Endothelial cell of umbilical vein (primary cell): ENCODE data around the gene GGTLC1. TPM values are rescaled to one million over a fixed set of nuclear protein-coding genes. Genes with fewer than 3 reads are reported as not detected.

Source experiments
- BruUV-seq: library from RNA; stranded (reverse); fragments of 400-500 nt; replicated peaks from 2 replicates; lab custom pipeline; 2021; lab: Mats Ljungman, UMichigan
- CTCF ChIA-PET: fragments of 300-600, 350-600 bp; sonication (Branson Sonifier 250); formaldehyde crosslinking; loops from one replicate; lab custom pipeline; 2021; ENCODE audit warnings: antibody characterized with exemption, inconsistent platforms; lab: Charles Lee
- POLR2A ChIA-PET: fragments of 300-600, 350-600 bp; sonication (Branson Sonifier 250); formaldehyde crosslinking; loops from one replicate; lab custom pipeline; 2021; ENCODE audit warnings: antibody characterized with exemption, inconsistent platforms; lab: Charles Lee
- DNase-seq: peaks from one replicate; pipeline ENCODE4 v3.0.0-alpha.2; 2011; ENCODE audit warnings: low read depth, low spot score
- FAIRE-seq: peaks from 2 replicates; lab custom pipeline; 2011; peaks lifted over from hg19 to GRCh38; lab: Jason Lieb, UNC
- H2AFZ ChIP-seq: 2 replicates; pipeline ENCODE4 v1.6.0; 2012; ENCODE audit warnings: low read depth, low read length, control low read depth, inconsistent platforms
- H3K27ac ChIP-seq: 2 replicates; pipeline ENCODE4 v1.5.1; 2011; ENCODE audit warnings: low read depth, mild to moderate bottlenecking, control low read depth, low read length, moderate library complexity; ENCODE audit not compliant: insufficient read depth
- H3K27me3 ChIP-seq, 2 experiments: 2 replicates each; pipeline versions ENCODE4 v1.6.0 to v1.6.1; 2011; ENCODE audit warnings: low read length in 2 of 2, mixed read lengths in 1 of 2; ENCODE audit not compliant: control insufficient read depth in 2 of 2, insufficient read depth in 2 of 2
- H3K36me3 ChIP-seq, 2 experiments: 2 replicates in 1 of 2; 3 replicates in 1 of 2; pipeline ENCODE4 v1.5.1; 2011; ENCODE audit warnings: low read length in 2 of 2, mild to moderate bottlenecking in 1 of 2, moderate library complexity in 1 of 2; ENCODE audit not compliant: control insufficient read depth in 2 of 2, insufficient read depth in 2 of 2; ENCODE audit errors: extremely low read depth in 1 of 2
- H3K4me1 ChIP-seq: 3 replicates; pipeline ENCODE4 v1.5.1; 2011; ENCODE audit warnings: mild to moderate bottlenecking, low read length; ENCODE audit not compliant: control insufficient read depth, insufficient read depth; ENCODE audit errors: extremely low read depth
- H3K4me2 ChIP-seq: 2 replicates; pipeline ENCODE4 v1.6.1; 2011; ENCODE audit warnings: low read length, control low read depth, mixed read lengths; ENCODE audit not compliant: insufficient read depth
- H3K4me3 ChIP-seq, 3 experiments: fragments of 200-600 bp in 1 of 3; sonication (generic), shearing (Covaris generic) in 1 of 3; replicated peaks in 1 of 3; 2 replicates each; pipeline ENCODE4 v1.5.1; 2011 to 2016; ENCODE audit warnings: control low read depth in 3 of 3, low read length in 3 of 3, mild to moderate bottlenecking in 2 of 3, inconsistent platforms in 1 of 3, low read depth in 1 of 3, moderate library complexity in 1 of 3; ENCODE audit not compliant: insufficient read depth in 1 of 3
- H3K79me2 ChIP-seq: 2 replicates; pipeline ENCODE4 v1.6.0; 2012; ENCODE audit warnings: low read length, inconsistent platforms; ENCODE audit not compliant: control insufficient read depth, insufficient read depth
- H3K9ac ChIP-seq: replicated peaks from 2 replicates; pipeline ENCODE3; 2011; ENCODE audit warnings: low read length, control low read depth; ENCODE audit not compliant: insufficient read depth; ENCODE audit errors: extremely low read depth
- H3K9me1 ChIP-seq: replicated peaks from 3 replicates; pipeline ENCODE4 v1.6.0; 2011; ENCODE audit warnings: mild to moderate bottlenecking, low read length; ENCODE audit not compliant: control insufficient read depth, insufficient read depth; ENCODE audit errors: extremely low read depth
- H3K9me3 ChIP-seq: replicated peaks from 2 replicates; pipeline ENCODE4 v1.5.1; 2012; ENCODE audit warnings: low read length, inconsistent platforms; ENCODE audit not compliant: control insufficient read depth, insufficient read depth
- H4K20me1 ChIP-seq: replicated peaks from 2 replicates; pipeline ENCODE3; 2011; ENCODE audit warnings: mild to moderate bottlenecking, low read length; ENCODE audit not compliant: control insufficient read depth, insufficient read depth; ENCODE audit errors: extremely low read depth
- EZH2 ChIP-seq: IDR thresholded peaks from 2 replicates; pipeline ENCODE4 v1.6.1; 2012; ENCODE audit warnings: borderline replicate concordance, low read depth, mild to moderate bottlenecking, moderate library complexity, low read length, inconsistent platforms; ENCODE audit not compliant: severe bottlenecking
- FOS ChIP-seq: IDR thresholded peaks from 2 replicates; pipeline ENCODE4 v1.6.1; 2011; ENCODE audit warnings: mild to moderate bottlenecking, low read length, moderate library complexity, borderline replicate concordance; ENCODE audit not compliant: insufficient read depth
- GATA2 ChIP-seq: IDR thresholded peaks from 2 replicates; pipeline ENCODE4 v1.7.0; 2011; ENCODE audit warnings: low read depth, mild to moderate bottlenecking, moderate library complexity, mixed read lengths, low read length; ENCODE audit not compliant: insufficient read length, insufficient read depth
- JUN ChIP-seq: IDR thresholded peaks from 2 replicates; pipeline ENCODE4 v1.6.1; 2011; ENCODE audit warnings: borderline replicate concordance, low read depth; ENCODE audit not compliant: insufficient read length, insufficient read depth
- POLR2A ChIP-seq: IDR thresholded peaks from 2 replicates; pipeline ENCODE4 v1.6.1; 2012; ENCODE audit warnings: low read depth, mild to moderate bottlenecking, control low read depth, low read length
- POLR2AphosphoS5 ChIP-seq: IDR thresholded peaks from 2 replicates; pipeline ENCODE4 v1.6.1; 2012; ENCODE audit warnings: low read depth, mild to moderate bottlenecking, control low read depth, low read length, moderate library complexity; ENCODE audit not compliant: insufficient read depth
- dilution Hi-C: fragments of 300-500 bp; cut with MboI; formaldehyde crosslinking; loops from one replicate; pipeline ENCODE4 v1.15.0; 2019; ENCODE audit warnings: low sequenced_read_pairs; ENCODE audit not compliant: extremely low pct_ligation_motif_present
- intact Hi-C: fragments of 100-400 bp; cut with micrococcal nuclease; formaldehyde crosslinking; loops from one replicate; pipeline ENCODE4 v1.10.0; 2022
- polyA plus RNA-seq, 4 experiments: library from polyadenylated mRNA; depleted of rRNA in 3 of 4; stranded (reverse) in 3 of 4; unstranded in 1 of 4; fragments of >200 nt; gene quantifications; 2 replicates each; pipeline versions ENCODE4 v1.2.1 to v1.2.3, GENCODE V29; 2011 to 2012; ENCODE audit warnings: missing spikeins in 1 of 4
- total RNA-seq: library from RNA; stranded (reverse); gene quantifications from 2 replicates; pipeline ENCODE4 v1.2.3, GENCODE V29; 2021
- TF ChIP-seq, protein P1 (sequence below), 2 donors: IDR thresholded peaks; 1 replicate in 1 of 2; 2 replicates in 1 of 2; pipeline ENCODE4 v1.5.1; 2011; ENCODE audit warnings: low read length in 2 of 2, mild to moderate bottlenecking in 2 of 2, moderate library complexity in 2 of 2, control low read depth in 1 of 2, inconsistent platforms in 1 of 2, low read depth in 1 of 2; ENCODE audit not compliant: insufficient read depth in 1 of 2; ENCODE audit errors: extremely low read depth in 1 of 2
- TF ChIP-seq, protein P2 (sequence below): IDR thresholded peaks from 2 replicates; pipeline ENCODE4 v1.6.1; 2011; ENCODE audit not compliant: insufficient read depth, insufficient read length

GGTLC1 gene
- total and polyA plus RNA-seq, 2 donors (not counting 3 experiments of a cell fraction or from before 2014, with no cell fraction given): not detected

DNA sequence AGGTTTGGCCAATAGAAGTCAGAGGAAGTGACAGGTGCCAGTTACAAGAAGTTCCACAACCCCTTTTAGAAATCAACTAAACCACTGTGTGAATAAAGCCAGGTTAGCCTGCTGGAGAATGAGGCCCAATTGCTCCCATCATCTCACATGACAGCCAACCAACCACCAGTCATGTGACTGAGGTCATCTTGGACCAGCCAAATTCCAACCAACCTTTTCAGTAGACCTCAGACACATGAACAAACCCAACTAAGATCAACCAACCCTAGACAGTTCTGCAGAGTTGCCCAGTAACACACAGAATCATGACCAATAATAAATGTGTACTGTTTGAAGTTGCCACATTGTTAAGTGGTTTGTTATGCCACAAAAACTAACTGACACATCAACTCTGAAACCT lies 44.6 kb upstream of the GGTLC1 start:
- H3K27ac ChIP-seq: no peak overlapping the region
- DNase-seq: no peak
- no peaks in the 10 kb centered on the region for H4K20me1 ChIP-seq
- no peak overlapping the region for H2AFZ ChIP-seq
- FAIRE-seq: no peak
- H3K4me2 ChIP-seq: no peak overlapping the region
- H3K9me3 ChIP-seq: no peaks in the 10 kb centered on the region
- H3K36me3 ChIP-seq: no peaks in the 10 kb centered on the region
- no TSS peak for BruUV-seq
- TF ChIP-seq EZH2 (no peak), FOS (no peak), POLR2A (no peak), JUN (no peak)
- ChIA-PET POLR2A (no interaction called here), CTCF (no interaction called here)
- no peaks in the 10 kb centered on the region for H3K79me2 ChIP-seq
- no peaks in the 10 kb centered on the region for H3K4me1 ChIP-seq
- intact Hi-C loops (no loop called here), dilution Hi-C loops (no loop called here)
- H3K9ac ChIP-seq: no peak overlapping the region
- no peak overlapping the region for H3K4me3 ChIP-seq
- H3K27me3 ChIP-seq: no peaks in the 10 kb centered on the region
- H3K9me1 ChIP-seq: no peaks in the 10 kb centered on the region

DNA sequence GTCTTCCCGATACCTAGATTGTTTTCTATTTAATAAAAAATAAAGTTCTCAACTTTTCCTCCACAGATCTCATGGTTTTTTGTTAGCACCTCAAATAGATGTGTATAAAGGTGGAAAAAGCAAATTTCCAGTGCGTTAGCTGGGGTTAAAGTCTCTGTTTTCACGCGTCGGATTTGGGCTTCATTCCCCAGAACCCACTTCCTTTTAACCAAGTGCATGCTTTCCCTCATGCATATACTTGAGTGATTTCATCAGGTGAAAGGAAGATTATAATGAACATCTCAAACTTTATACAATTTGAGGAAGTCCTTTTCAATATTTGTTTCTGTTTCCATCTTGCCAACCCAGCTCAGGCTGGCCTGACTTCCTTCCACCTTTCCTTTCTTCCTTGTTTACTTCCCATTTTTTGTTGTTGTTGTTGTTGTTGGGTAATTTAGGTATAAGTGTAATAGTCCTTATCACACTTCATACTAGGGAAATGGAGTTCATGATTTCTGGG lies 43.9 kb upstream of the GGTLC1 start:
- dilution Hi-C loops (no loop called here), intact Hi-C loops (no loop called here)
- no peak overlapping the region for H3K4me2 ChIP-seq
- DNase-seq (no peak), FAIRE-seq (no peak)
- H3K27me3 ChIP-seq: no peaks in the 10 kb centered on the region
- no peaks in the 10 kb centered on the region for H3K79me2 ChIP-seq
- H3K9me1 ChIP-seq: no peaks in the 10 kb centered on the region
- BruUV-seq: no TSS peak
- H3K4me3 ChIP-seq: no peak overlapping the region
- no peak overlapping the region for H3K9ac ChIP-seq
- no peak overlapping the region for H2AFZ ChIP-seq
- TF ChIP-seq EZH2 (no peak), GATA2 (no peak), POLR2AphosphoS5 (no peak)
- TF ChIP-seq, protein P1, sequence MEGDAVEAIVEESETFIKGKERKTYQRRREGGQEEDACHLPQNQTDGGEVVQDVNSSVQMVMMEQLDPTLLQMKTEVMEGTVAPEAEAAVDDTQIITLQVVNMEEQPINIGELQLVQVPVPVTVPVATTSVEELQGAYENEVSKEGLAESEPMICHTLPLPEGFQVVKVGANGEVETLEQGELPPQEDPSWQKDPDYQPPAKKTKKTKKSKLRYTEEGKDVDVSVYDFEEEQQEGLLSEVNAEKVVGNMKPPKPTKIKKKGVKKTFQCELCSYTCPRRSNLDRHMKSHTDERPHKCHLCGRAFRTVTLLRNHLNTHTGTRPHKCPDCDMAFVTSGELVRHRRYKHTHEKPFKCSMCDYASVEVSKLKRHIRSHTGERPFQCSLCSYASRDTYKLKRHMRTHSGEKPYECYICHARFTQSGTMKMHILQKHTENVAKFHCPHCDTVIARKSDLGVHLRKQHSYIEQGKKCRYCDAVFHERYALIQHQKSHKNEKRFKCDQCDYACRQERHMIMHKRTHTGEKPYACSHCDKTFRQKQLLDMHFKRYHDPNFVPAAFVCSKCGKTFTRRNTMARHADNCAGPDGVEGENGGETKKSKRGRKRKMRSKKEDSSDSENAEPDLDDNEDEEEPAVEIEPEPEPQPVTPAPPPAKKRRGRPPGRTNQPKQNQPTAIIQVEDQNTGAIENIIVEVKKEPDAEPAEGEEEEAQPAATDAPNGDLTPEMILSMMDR (IDR thresholded peaks at IDR 0.05; ENCODE audit: extremely low read depth in 1 of 2, insufficient read depth in 1 of 2, low read depth in 1 of 2, low read length in 2 of 2): no peak
- TF ChIP-seq, protein P2, sequence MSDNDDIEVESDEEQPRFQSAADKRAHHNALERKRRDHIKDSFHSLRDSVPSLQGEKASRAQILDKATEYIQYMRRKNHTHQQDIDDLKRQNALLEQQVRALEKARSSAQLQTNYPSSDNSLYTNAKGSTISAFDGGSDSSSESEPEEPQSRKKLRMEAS: no peak
- H3K4me1 ChIP-seq: peaks cover 3% of the 10 kb centered on the region
- ChIA-PET POLR2A (no interaction called here), CTCF (interaction anchor here (1.2 kb wide), 1 partner anchor 11 kb away, joined by 3 read pairs; no protein-coding TSS in a partner anchor)
- H3K27ac ChIP-seq: no peak overlapping the region
- H3K9me3 ChIP-seq: no peaks in the 10 kb centered on the region
- H4K20me1 ChIP-seq: no peaks in the 10 kb centered on the region
- H3K36me3 ChIP-seq: no peaks in the 10 kb centered on the region
